Activated T-helper 1 cell treated with Interleukin-2 at 50 U/mL for 16 hours (primary cell): ENCODE results near the gene NSD1.
"Not testable (repeated sequence)": the region's sequence is repeated elsewhere in the genome, so short reads cannot be mapped to it uniquely, and the experiment has no call there.

ENCODE experiments used
- DNase-seq: peaks from one replicate; pipeline ENCODE4 v3.0.0-alpha.2; 2020; ENCODE audit warnings: low read depth

NSD1 gene

GRCh38 chr5:177128551-177128981, 5.0 kb upstream of the NSD1 start:
- no peak for DNase-seq

GRCh38 chr5:177130211-177131018, 3.2 kb upstream of the NSD1 start:
- DNase-seq = no peak

- no peak for DNase-seq
Observed at GRCh38 chr5:177131019-177131320, 2.6 kb upstream of the NSD1 start.

GRCh38 chr5:177131352-177132135, 2.0 kb upstream of the NSD1 start:
- DNase-seq = no peak

- DNase-seq = no peak
Observed at GRCh38 chr5:177132136-177133095, 1.2 kb upstream of the NSD1 start.

GRCh38 chr5:177133853-177134696, 502 bp downstream of the NSD1 start:
- DNase-seq = peak; percentile 18

- DNase-seq = no peak
Observed at GRCh38 chr5:177134697-177135225, 1.2 kb downstream of the NSD1 start.

- no peak for DNase-seq
Observed at GRCh38 chr5:177140312-177140711, 6.7 kb downstream of the NSD1 start.

- no peak for DNase-seq
Observed at GRCh38 chr5:177141496-177141895, 7.9 kb downstream of the NSD1 start.

- no peak for DNase-seq
Observed at GRCh38 chr5:177142098-177142611, 8.6 kb downstream of the NSD1 start.

- DNase-seq = no peak
Observed at GRCh38 chr5:177142778-177143177, 9.2 kb downstream of the NSD1 start.

GRCh38 chr5:177146891-177147638, 13.5 kb downstream of the NSD1 start:
- DNase-seq = no peak

GRCh38 chr5:177150061-177150460, 16.5 kb downstream of the NSD1 start:
- DNase-seq = not testable (repeated sequence)

- no peak for DNase-seq
Observed at GRCh38 chr5:177154003-177154643, 20.6 kb downstream of the NSD1 start.

GRCh38 chr5:177162379-177162778, 28.8 kb downstream of the NSD1 start:
- DNase-seq = no peak

- DNase-seq = no peak
Observed at GRCh38 chr5:177163500-177163899, 29.9 kb downstream of the NSD1 start.

GRCh38 chr5:177169271-177169670, 35.7 kb downstream of the NSD1 start:
- DNase-seq = no peak

- no peak for DNase-seq
Observed at GRCh38 chr5:177171961-177172360, 38.4 kb downstream of the NSD1 start.

- no peak for DNase-seq
Observed at GRCh38 chr5:177175336-177175735, 41.8 kb downstream of the NSD1 start.
